Body of pancreas (tissue), 4 donors: ENCODE measurements around the gene ITGB1BP2. TPM values are rescaled to one million over a fixed set of nuclear protein-coding genes. Genes with fewer than 3 reads are reported as not detected.
"Not testable (repeated sequence)": the region's sequence is repeated elsewhere in the genome, so short reads cannot be mapped to it uniquely, and the experiment has no call there.

Source experiments
- ATAC-seq: fragments of 150-250 bp; one replicate; pipeline ENCODE4 v1.9.1; 2016
- DNase-seq, 4 donors: peaks; one replicate each; pipeline ENCODE4 v3.0.0-alpha.2; 2019
- H3K27ac ChIP-seq, 4 donors: fragments of 200-600 bp; sonication (generic); 1 replicate in 3 of 4; 2 replicates in 1 of 4; pipeline versions ENCODE4 v1.5.1 to v1.6.1; 2016 to 2019; ENCODE audit warnings: mild to moderate bottlenecking in 1 of 4, mixed read lengths in 1 of 4, moderate library complexity in 1 of 4
- H3K27me3 ChIP-seq, 2 donors: fragments of 200-600 bp; sonication (generic); one replicate each; pipeline ENCODE4 v1.6.0; 2016; ENCODE audit warnings: mild to moderate bottlenecking in 1 of 2
- H3K36me3 ChIP-seq, 2 donors: fragments of 200-600 bp; sonication (generic); replicated peaks in 1 of 2; 2 replicates each; pipeline ENCODE4 v1.5.1; 2016; ENCODE audit warnings: low read depth in 2 of 2; ENCODE audit not compliant: insufficient read depth in 1 of 2
- H3K4me1 ChIP-seq: fragments of 200-600 bp; sonication (generic); one replicate; pipeline ENCODE4 v1.6.0; 2016
- H3K4me3 ChIP-seq, 2 donors: fragments of 200-600 bp; sonication (generic); 1 replicate in 1 of 2; 2 replicates in 1 of 2; pipeline ENCODE4 v1.5.1; 2016 to 2019
- H3K9me3 ChIP-seq, 3 donors: fragments of 200-600 bp; sonication (generic); 1 replicate in 2 of 3; 2 replicates in 1 of 3; pipeline ENCODE4 v1.5.1; 2016
- POLR2A ChIP-seq, 3 donors: fragments of 450-650 bp; IDR thresholded peaks; one replicate each; pipeline ENCODE4 v1.6.1; 2016; ENCODE audit warnings: antibody characterized with exemption in 3 of 3, mild to moderate bottlenecking in 2 of 3
- WGBS, 2 donors: methylation state at CpG; one replicate each; pipeline ENCODE4 v1.1.5; 2017; 5-methylcytosine and 5-hydroxymethylcytosine counted together
- intact Hi-C: fragments of 100-400 bp; cut with DNase I; formaldehyde crosslinking; loops from one replicate; pipeline ENCODE4 v1.15.1; 2023
- total RNA-seq, 2 donors: library from RNA; depleted of rRNA; stranded (reverse); fragments of >200 nt; gene quantifications; one replicate each; pipeline ENCODE4 v1.1.0, GENCODE V29; 2016
- TF ChIP-seq, protein P1 (sequence below), 7 experiments: fragments of 450-650 bp in 4 of 7; fragments of 200-600 bp in 3 of 7; sonication (generic) in 3 of 7; IDR thresholded peaks; one replicate each; pipeline ENCODE4 v1.5.1; 2016 to 2019; ENCODE audit warnings: antibody characterized with exemption in 7 of 7

The ITGB1BP2 gene
- total RNA-seq, 2 donors from 2014 or later: 6.9 TPM; not detected in 1

DNA sequence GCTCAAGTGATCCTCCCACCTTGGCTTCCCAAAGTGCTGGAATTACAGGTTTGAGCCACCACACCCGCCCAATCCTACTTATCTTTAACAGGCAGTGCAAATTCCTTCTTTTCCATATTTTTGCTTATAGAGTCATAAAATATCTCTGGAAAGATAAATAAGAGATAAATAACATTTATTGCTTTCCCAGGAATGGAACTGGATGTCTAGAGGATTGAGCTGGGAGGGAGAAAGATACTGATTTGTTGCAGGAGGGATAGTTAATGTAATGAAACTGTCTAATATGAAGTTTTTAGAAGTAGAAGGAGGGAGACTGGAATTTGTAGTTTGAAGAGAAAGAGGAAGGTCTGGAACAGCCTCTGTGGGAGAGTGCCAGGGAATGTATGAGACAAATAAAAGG, 20.2 kb downstream of the ITGB1BP2 start:
- Histone ChIP-seq H3K36me3 (no peaks in the 10 kb centered on the region), H3K27me3 (no peaks in the 10 kb centered on the region), H3K4me3 (no peak overlapping the region), H3K4me1 (no peaks in the 10 kb centered on the region), H3K27ac (no peak overlapping the region), H3K9me3 (no peaks in the 10 kb centered on the region)
- 90 to 100% methylated on average over 1 of the region's 1 CpG for WGBS, 2 donors
- intact Hi-C loops: no loop called here
- ATAC-seq (no peak), DNase-seq (no peak)
- TF ChIP-seq POLR2A (IDR thresholded peaks at IDR 0.05): no peak
- TF ChIP-seq, protein P1, sequence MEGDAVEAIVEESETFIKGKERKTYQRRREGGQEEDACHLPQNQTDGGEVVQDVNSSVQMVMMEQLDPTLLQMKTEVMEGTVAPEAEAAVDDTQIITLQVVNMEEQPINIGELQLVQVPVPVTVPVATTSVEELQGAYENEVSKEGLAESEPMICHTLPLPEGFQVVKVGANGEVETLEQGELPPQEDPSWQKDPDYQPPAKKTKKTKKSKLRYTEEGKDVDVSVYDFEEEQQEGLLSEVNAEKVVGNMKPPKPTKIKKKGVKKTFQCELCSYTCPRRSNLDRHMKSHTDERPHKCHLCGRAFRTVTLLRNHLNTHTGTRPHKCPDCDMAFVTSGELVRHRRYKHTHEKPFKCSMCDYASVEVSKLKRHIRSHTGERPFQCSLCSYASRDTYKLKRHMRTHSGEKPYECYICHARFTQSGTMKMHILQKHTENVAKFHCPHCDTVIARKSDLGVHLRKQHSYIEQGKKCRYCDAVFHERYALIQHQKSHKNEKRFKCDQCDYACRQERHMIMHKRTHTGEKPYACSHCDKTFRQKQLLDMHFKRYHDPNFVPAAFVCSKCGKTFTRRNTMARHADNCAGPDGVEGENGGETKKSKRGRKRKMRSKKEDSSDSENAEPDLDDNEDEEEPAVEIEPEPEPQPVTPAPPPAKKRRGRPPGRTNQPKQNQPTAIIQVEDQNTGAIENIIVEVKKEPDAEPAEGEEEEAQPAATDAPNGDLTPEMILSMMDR (IDR thresholded peaks at IDR 0.05): no peak

DNA sequence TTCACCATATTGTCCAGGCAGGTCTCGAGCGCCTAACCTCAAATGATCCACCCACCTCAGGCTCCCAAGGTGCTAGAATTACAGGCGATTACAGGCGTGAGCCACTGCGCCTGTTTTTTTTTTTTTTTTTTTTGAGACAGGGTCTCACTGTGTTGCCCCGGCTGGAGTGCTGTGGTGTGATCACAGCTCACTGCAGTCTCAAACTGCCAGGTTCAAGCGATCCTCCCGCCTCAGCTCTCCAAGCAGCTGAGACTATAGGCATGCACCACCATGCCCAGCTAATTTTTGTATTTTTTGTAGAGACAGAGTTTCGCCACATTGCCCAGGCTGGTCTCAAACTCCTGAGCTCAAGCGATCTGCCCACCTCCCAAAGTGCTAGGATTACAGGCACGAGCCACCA, 22.9 kb downstream of the ITGB1BP2 start:
- not testable (repeated sequence) for ATAC-seq

DNA sequence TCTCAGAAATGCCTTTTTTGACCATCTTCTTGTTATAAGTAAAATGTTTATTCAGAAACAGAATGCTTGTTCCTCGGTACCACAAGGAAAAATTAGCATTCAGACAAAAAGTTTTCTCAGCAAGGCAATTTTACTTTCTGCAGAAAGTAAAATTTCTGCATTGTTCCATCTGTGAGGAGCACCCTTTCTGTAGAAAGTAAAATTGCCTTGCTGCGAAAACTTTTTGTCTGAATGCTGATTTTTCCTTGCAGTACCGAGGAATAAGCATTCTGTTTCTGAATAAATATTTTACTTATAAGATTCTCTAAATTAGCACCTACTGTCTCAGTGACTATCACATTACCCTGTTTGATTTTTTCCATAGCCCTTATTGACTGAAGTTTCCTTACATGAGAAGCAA, 24.8 kb downstream of the ITGB1BP2 start:
- no peaks in the 10 kb centered on the region for H3K36me3 ChIP-seq
- ATAC-seq (no peak), DNase-seq (no peak)
- no peaks in the 10 kb centered on the region for H3K9me3 ChIP-seq
- WGBS, 2 donors: 94 to 98% methylated on average over 3 of the region's 3 CpGs
- no peaks in the 10 kb centered on the region for H3K27me3 ChIP-seq
- no peak overlapping the region for H3K4me3 ChIP-seq
- no peaks in the 10 kb centered on the region for H3K4me1 ChIP-seq
- intact Hi-C loops: no loop called here
- no peak overlapping the region for H3K27ac ChIP-seq
- TF ChIP-seq, protein P1 (IDR thresholded peaks at IDR 0.05): no peak
- TF ChIP-seq POLR2A (IDR thresholded peaks at IDR 0.05): no peak

More for the DNA sequence above, 22.9 kb downstream of the ITGB1BP2 start:
- H3K9me3 ChIP-seq, H3K4me3 ChIP-seq, H3K27me3 ChIP-seq, H3K27ac ChIP-seq, H3K4me1 ChIP-seq, H3K36me3 ChIP-seq, DNase-seq, intact Hi-C loops: not testable (repeated sequence)
- 84 to 93% methylated on average over 5 to 6 of the region's 11 CpGs for WGBS, 2 donors

DNA sequence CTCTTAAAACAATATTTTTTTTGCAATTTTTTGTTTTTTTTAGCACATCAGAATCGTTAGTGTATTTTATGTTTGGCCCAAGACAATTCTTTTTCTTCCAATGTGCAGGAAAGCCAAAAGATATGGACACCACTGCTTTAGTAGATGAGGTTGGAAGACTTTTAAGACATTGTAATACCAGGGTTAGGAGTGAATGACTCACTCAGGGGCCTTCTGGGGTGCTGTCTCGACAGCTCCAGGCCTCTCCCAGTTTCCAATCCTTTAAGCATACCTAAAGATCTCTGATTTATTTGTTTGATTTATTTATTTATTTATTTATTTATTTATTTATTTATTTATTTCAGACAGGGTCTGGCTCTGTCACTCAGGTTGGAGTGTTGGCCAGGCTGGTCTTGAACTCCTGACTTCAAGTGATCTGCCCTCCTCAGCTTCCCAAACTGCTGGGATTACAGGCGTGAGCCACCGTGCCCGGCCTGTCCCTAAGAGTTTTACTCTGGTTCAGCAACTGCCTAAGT, 47.7 kb downstream of the ITGB1BP2 start:
- H3K36me3 ChIP-seq, H3K27me3 ChIP-seq, H3K9me3 ChIP-seq, H3K27ac ChIP-seq, H3K4me1 ChIP-seq, ATAC-seq, intact Hi-C loops, DNase-seq, H3K4me3 ChIP-seq: not testable (repeated sequence)
- WGBS, 2 donors: 57 to 63% methylated on average over 2 of the region's 5 CpGs

DNA sequence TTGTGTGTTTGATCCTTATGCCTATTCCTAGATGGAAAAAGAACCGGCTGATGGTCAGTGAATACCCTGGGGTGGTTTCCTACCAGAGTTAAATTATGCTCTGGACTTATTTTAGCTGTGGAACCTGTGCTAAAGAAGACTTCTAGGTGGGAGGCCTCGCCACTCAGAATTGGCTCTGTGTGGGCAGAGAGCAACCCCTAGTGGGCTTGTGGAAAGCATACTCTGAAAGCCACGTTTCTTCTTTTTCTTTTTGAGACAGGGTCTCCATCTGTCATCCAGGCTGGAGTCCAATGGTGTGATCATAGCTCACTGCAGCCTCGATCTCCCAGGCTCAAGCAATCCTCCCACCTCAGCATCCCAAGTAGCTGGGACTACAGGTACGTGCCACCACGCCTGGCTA, 48.3 kb downstream of the ITGB1BP2 start:
- DNase-seq, H3K27me3 ChIP-seq, H3K27ac ChIP-seq, H3K4me3 ChIP-seq, H3K9me3 ChIP-seq, intact Hi-C loops, H3K4me1 ChIP-seq, H3K36me3 ChIP-seq, ATAC-seq: not testable (repeated sequence)
- TF ChIP-seq, protein P1 (IDR thresholded peaks at IDR 0.05): peak in 1 of 7 experiments; percentile 12
- no CpG with 5 or more reads among the region's 6 CpGs for WGBS, 2 donors

- intact Hi-C loops, H3K36me3 ChIP-seq, H3K4me3 ChIP-seq, H3K27ac ChIP-seq, DNase-seq, H3K9me3 ChIP-seq, ATAC-seq, H3K27me3 ChIP-seq, H3K4me1 ChIP-seq: not testable (repeated sequence)
- 62% methylated on average over 5 of the region's 5 CpGs; no CpG with 5 or more reads in 1 of the 2 donors for WGBS, 2 donors
These were observed 50.9 kb downstream of the ITGB1BP2 start for GRCh38 chrX:71352439-71352838.

Other genes with a start within 250 kb of the ITGB1BP2 start
- 10 to 100 TPM; 16.2 to 20.0 TPM for gene SNX12, start 233.4 kb upstream of the ITGB1BP2 start, total RNA-seq
- gene FOXO4, start 205.9 kb upstream of the ITGB1BP2 start, total RNA-seq: 10 to 100 TPM; 10.9 to 16.5 TPM
- not detected for gene CXorf65, start 195.0 kb upstream of the ITGB1BP2 start, total RNA-seq
- 1 to 10 TPM in 1 of 2 donors, under 1 TPM in 1; 0.52 to 8.2 TPM for gene IL2RG, start 190.2 kb upstream of the ITGB1BP2 start, total RNA-seq
- 10 to 100 TPM; 26.4 to 83.0 TPM for gene MED12, start 183.2 kb upstream of the ITGB1BP2 start, total RNA-seq
- 1 to 10 TPM in 1 of 2 donors, not detected in 1; 1.0 TPM for gene NLGN3, start 156.9 kb upstream of the ITGB1BP2 start, total RNA-seq
- 10 to 100 TPM; 24.7 to 31.4 TPM for gene GJB1, start 78.5 kb upstream of the ITGB1BP2 start, total RNA-seq
- gene ZMYM3, start 47.6 kb upstream of the ITGB1BP2 start, total RNA-seq: 10 to 100 TPM in 1 of 2 donors, 1 to 10 TPM in 1; 8.8 to 10.2 TPM
- gene NONO, start 18.1 kb upstream of the ITGB1BP2 start, total RNA-seq: 100 to 1,000 TPM; 132 to 176 TPM
- 10 to 100 TPM; 24.4 to 38.9 TPM for gene TAF1, start 64.6 kb downstream of the ITGB1BP2 start, total RNA-seq
- gene OGT, start 231.4 kb downstream of the ITGB1BP2 start, total RNA-seq: 100 to 1,000 TPM; 180 to 184 TPM